Cardiac fibroblast (primary cell): ENCODE data around the gene RELB.

Source experiments
- DNase-seq, 2 donors: peaks; one replicate each; pipeline versions ENCODE4 v3.0.0 to v3.0.0-alpha.2; 2010; ENCODE audit warnings: low read depth in 2 of 2
- H3K4me3 ChIP-seq, 2 donors: replicated peaks in 1 of 2; 1 replicate in 1 of 2; 2 replicates in 1 of 2; pipeline ENCODE4 v1.5.1; 2011; ENCODE audit warnings: low read depth in 2 of 2, low read length in 2 of 2, mild to moderate bottlenecking in 2 of 2, moderate library complexity in 1 of 2
- TF ChIP-seq, protein P1 (sequence below): IDR thresholded peaks from one replicate; pipeline ENCODE4 v1.5.1; 2011; ENCODE audit warnings: low read depth, mild to moderate bottlenecking, low read length, inconsistent platforms

Gene RELB

DNA sequence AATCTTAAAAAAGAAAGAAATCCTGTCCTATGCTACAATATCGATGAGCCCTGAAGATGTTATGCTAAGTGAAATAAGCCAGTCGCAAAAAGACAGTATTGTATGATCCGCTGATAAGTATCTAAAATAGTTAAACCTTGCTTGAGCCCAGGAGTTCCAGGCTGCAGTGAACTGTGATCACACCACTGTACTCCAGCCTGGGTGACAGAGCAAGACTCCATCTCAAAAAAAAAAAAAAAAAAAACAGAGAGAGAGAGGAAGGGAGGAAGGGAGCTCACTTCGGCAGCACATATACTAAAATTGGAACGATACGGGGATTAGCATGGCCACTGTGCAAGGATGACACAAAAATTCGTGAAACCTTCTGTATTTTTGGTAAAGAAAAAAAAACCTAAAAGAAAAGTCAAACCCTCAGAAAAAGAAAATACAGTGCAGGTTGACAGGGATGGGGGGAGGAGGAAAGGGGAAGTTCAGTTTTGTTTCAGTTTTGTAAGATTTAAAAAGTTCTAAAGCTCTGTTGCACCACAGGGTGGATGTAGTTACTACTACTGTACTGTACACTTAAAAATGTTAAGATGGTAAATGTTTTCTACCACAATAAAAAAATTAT is 46.0 kb downstream of the RELB start:
- no peak overlapping the region for H3K4me3 ChIP-seq
- TF ChIP-seq, protein P1, sequence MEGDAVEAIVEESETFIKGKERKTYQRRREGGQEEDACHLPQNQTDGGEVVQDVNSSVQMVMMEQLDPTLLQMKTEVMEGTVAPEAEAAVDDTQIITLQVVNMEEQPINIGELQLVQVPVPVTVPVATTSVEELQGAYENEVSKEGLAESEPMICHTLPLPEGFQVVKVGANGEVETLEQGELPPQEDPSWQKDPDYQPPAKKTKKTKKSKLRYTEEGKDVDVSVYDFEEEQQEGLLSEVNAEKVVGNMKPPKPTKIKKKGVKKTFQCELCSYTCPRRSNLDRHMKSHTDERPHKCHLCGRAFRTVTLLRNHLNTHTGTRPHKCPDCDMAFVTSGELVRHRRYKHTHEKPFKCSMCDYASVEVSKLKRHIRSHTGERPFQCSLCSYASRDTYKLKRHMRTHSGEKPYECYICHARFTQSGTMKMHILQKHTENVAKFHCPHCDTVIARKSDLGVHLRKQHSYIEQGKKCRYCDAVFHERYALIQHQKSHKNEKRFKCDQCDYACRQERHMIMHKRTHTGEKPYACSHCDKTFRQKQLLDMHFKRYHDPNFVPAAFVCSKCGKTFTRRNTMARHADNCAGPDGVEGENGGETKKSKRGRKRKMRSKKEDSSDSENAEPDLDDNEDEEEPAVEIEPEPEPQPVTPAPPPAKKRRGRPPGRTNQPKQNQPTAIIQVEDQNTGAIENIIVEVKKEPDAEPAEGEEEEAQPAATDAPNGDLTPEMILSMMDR = no peak
- no peak for DNase-seq

DNA sequence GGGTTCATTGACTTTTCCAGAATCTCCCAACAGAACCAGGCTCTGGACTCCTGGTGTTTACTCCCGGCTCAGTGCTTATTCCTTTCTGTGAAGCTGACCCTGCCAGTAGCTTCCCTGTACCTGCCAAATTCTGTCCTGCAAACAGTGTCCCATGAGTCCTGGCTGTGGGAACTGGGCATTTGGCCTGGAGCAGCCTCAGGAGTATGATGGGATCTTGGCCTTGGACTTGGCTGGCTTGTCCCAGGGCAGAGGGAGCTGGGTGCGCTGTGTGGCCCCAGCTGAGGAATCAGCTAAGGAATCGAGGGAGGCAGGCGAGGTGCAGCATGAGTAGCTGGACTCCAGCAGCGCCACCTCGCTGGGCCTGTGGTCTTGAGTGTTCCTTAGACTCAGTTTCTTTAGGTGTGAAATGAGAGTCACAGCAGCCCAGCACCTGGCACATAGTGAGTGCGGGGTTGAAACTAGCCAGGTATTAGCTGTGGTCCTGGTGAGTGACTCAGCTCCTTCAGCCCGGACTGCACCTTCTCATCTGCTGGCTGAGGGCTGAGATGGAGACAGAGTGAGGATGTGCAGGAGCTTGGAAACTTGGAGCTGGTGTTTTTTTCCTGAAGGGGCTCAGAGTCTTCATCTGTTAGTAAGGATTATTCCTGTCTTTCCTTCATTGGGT is 47.9 kb downstream of the RELB start:
- DNase-seq = no peak
- no peak overlapping the region for H3K4me3 ChIP-seq
- TF ChIP-seq, protein P1 = no peak

DNA sequence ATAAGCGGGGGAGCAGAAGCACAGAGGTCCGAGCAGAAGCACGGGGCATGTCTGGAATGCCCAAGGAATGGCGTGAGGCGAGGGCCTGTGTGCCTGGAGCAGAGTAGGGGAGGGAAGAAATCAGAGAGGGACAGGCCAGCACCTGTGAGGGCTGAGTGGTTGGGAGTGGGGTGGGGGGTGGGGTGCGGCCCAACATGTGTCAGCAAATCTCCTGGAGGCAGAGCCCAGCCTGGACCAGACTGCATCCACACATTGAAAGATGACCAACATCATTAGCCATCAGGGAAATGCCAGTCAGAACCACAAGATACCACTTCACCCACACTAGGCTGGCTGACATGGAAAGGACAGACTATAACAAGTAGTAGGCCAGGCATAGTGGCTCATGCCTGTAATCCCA is 48.8 kb downstream of the RELB start:
- TF ChIP-seq, protein P1 = no peak
- H3K4me3 ChIP-seq = no peak overlapping the region
- no peak for DNase-seq

DNA sequence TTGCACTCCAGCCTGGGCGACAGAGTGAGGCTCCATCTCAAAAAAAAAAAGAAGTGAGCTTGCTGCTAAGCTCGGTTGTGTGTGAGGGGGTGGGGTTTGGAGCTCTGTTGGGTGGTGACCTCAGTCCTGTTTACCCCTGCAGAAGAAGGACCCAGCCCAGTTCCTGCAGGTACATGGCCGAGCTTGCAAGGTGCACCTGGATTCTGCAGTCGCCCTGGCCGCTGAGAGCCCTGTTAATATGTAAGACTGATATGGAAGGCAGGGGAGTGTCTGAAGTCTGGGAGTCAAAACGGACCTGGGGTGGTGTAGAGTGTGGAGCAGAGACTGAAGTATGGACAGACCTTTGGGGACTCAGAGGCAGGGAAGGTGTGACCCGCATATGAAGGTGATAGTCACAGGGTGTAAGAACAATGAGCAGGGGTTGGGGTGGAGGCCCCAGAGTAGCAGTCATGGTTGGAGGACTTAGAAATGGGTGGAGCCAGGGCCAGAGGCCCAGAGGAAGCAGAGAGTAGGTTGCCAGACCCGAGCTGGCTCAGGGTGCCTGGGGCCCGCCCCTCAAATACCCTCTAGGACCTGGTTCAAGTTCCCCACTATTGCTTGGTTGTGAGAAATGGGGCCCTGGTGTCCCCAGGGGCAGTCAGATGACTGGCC is 50.8 kb downstream of the RELB start:
- no peak for DNase-seq
- TF ChIP-seq, protein P1 = no peak
- H3K4me3 ChIP-seq = no peak overlapping the region

DNA sequence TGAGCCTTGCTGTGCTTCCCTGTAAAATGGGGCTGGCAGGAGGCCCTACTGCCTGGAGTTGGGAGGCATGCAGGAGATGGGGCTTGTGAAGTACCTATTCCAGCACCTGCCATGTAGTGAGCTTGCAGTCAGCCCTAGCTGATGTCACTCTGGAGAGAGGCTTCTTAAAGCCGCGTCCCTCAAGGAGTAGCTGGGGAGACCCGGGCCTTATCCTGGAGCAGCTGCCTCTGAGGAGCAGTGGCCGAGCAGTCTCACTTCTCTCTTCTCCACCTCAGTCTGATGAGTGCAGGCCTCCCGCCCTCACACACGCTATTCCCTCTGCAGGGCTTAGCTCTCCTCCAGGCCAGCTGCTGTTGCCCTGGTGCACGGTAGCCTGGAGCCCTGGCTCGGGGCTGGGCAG is 55.6 kb downstream of the RELB start:
- TF ChIP-seq, protein P1 = no peak
- no peak for DNase-seq
- no peak overlapping the region for H3K4me3 ChIP-seq

DNA sequence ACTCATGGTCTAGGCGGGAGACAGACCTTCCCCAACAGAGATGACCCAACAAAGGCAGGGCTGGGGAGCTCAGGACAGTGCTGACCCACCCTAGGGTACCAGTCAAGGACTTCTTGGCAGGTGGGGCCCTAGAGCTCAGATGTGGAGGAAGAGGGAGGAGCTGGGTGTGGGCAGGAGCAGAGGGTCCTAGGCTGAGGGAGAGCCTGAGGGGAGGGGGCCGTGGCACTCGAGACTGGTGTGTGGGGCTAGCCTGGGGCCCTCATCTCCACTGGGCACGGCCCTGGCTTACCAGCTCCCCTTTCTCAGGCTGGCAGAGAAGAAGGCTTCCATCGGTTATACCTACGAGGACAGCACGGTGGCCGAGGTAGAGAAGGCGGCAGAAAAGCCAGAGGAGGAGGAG is 56.2 kb downstream of the RELB start:
- TF ChIP-seq, protein P1 = no peak
- DNase-seq = no peak
- no peak overlapping the region for H3K4me3 ChIP-seq
